HG02759 (cell line): Measurements from ENCODE around the gene RPN1.

Experiments used
- ATAC-seq: cut with Tn5 transposase; IDR thresholded peaks from one replicate; pipeline ENCODE4 v1.9.1; 2021; ENCODE audit warnings: mild to moderate bottlenecking, moderate library complexity; ENCODE audit not compliant: unreplicated experiment

Gene RPN1

DNA sequence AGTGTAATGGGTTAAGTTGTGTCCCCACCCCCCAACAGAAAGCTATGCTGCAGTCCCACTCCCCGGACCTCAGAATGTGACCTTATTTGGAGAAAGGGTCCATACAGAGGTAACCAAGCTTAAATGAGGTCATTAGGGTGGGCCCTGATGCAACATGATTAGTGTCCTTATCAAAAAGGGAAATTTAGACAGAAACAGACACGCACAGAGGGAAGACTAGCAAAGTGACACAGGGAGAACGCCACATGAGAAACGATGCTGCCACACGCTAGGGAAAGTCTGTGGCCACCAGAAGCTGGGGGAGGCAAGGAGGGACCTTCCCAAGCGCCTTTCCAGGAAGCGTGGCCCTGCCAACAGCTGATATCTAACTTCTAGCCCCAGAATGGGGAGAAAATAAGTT lies 65.4 kb downstream of the RPN1 start:
- no peak for ATAC-seq

DNA sequence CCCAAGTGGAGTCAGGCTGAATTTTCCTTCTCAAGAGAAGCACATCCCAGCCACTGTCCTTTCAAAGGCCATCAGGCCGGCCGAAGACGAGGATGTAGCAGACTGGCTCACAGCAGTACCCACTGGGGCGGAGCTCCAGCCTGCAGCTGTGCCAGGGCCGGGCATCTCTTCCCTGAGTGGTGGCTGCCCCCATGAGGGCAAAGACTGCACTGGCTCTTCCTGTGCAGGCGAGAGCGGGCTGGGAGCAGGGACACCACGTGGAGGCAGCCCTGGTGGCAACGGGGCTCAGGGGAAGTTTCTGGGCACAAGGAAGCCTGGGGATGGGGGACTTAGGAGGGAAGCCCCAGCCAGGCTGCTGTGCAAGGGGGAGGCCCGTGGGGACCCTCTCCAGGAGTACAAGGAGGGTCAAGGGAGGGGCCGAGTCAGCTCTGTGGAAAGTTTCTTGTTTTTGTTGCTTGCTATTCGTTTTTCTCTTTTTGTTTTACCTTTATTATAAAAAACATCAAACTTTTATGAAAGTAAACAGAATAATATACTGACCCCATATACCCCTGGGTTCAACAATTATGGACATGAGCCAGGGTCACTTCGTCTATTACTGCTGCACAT lies 66.1 kb downstream of the RPN1 start:
- peak; percentile 73 for ATAC-seq

DNA sequence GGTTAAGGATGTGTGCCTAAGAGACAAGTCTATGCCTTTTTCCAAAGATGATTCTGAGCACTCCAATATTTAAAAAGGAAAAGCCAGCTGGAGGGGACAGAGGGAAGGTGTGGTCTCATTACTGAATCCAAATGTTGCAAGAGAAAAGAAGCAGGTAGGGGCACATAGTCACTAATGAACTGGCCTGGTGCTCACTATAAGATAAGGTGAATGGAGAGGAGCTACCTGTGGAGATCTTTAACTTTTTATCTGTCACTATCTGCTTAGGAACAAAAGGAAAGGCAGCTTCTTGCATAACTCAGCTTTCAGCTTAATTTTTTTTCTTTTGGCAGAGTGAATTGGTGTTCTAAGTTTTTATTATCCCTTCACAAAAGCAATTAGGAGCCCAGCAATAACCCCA lies 69.1 kb downstream of the RPN1 start:
- ATAC-seq, result no peak

DNA sequence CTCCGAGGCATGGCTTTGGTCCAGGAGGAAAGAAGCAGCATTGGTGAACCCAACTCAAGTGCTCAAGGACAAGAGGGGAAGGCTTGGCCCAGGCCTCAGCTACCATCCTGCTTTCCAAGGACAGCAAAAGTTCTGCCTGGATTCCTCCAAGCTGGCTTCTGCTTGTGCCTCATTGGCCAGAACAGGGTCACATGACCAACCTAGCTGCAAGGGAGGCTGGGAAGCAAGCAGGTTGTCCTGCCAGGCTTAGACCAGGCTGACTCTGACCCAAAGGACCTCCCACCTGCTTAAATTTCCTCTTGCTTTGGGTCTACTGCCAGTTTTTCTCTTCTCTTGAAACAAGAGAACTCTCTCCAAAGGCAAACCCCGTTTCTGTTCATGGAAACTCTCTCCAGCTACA lies 70.7 kb downstream of the RPN1 start:
- ATAC-seq, result no peak

DNA sequence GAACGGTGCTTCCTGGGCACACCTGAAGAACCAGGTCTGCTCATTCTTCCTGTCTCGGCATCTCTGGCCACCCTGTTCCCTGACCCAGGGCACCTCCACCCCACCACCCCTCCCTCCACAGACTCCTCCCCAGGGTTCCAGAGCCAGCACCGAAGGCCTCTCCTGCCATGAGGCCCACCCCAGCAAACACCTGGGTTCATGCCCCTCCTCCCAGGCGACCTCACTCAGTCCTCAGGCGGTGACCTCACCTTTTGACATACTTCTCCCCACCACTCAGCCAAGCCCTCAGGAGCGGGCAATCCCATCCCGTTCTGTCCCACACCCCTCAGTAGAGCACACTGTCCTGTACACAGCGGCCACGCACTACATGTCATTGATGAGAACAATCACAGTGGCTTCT lies 72.3 kb downstream of the RPN1 start:
- ATAC-seq, result no peak

DNA sequence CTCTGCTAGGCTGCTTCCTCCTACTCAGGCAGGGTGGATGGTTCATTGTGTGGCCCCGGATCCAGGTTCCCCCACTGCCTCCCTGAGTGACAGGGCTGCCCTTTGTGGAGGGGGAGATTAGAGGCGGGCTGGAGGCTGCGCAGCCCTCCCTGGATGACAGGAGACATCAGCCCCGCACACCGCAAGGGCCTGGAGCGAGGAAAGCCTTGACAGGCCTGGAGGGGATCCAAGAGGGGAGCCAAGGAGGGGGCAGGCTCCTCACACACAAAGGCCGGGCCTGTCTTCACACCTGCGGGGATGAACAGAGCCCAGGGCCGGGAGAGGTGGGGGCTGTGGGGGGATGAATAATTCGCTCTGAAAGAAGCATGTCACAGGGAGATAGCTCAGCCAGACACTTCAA lies 72.9 kb downstream of the RPN1 start:
- no peak for ATAC-seq

DNA sequence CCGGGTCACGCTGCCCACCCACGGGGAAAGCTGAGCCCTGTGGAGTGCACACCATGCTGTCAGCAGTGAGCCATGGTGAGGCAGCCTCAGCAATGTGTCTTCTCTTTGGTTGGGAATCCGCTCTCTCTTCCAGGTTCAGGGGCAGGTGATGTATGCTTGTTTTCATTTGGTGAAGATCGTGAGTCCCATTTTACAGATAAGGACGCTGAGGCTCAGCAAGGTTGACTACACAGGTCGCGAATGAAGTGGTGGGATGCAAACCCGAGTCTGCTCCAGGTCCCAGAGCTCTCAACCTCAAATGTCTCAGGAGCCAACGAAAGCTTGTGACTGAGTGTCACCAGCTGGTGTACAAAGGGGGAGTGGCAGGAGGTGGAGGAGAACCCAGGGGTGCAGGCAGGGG lies 74.3 kb downstream of the RPN1 start:
- ATAC-seq, result no peak

DNA sequence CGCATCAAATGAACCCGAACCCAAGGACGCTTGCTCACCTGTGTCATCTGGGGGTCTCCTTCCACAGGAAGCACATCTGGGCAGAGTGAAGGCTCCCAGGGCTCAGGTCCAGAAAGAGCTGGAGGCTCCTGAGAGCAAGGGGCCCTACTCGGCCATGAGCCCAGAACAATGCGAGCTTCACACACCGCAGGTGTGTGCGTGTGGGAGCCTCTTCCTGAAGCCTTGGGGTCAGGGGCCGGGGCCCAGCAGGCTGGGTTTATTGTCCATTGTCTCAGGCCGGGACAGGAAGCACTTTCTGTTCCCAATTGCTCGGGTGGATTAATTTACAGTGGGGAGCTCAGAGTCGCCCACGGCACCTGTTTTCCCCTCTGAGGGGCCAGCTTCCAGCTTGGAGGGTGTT lies 74.8 kb downstream of the RPN1 start:
- ATAC-seq, result no peak

DNA sequence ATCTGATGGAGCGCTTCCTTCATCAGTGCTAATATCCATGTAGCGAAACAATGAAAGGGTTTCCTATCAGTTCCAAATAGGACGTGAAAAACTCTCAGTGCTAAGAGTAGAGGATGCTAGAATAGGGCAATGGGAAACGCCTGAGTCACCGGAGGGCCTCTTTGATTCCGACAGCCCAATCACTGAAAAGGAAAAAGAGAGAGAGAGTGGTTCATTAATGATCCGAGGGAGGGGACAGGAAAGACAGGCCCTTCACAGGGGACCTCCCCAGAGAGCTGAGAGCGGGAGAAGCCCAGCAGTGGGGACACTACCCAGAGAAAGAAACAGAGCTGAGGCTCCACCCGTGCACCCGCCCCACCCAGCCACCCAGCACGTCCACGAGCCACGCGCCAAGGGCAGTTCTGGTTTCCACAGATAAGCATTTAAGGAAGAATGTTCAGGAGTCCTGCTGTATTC lies 76.9 kb downstream of the RPN1 start:
- ATAC-seq, result no peak

DNA sequence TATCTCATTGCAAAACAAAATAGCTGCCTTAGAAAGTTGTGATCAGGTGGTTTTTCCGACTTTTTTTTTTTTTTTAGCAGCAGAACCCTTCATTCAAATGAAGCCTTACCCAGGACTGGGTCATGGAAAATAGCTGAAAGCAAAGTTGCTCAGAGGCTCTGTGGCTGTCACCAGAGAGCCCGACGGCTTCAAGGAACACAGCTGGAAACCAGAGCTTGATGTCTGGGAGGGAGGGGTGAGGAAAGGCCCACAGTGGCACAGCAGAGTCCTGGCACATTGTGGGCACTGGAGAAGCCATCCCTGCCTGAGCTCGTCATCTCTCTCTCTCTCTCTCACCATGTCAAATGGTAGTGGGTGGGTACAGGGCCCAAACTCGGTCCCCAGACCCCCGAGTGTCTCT lies 77.5 kb downstream of the RPN1 start:
- no peak for ATAC-seq

DNA sequence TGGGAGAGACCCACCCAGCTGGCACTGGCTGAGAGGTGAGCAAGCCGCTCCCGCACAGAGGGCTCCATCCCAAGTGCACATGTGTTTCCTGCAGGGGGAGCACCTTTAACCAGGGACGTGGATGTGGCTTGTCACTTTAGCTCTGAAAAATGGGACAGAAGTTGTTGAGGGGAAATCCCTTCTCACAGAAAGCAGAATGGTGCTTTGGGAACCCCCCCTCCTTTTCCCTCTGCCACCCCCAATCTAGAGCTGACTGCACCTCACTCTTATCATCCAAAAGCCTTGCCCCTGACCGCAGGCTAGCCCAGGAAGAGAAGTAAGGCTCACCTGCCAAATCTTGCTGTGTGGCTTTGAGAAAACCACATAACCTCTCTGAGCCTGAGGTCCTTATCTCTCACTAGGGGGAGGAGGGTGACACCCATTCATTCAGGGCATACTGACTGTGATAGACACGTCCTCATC lies 77.9 kb downstream of the RPN1 start:
- no peak for ATAC-seq

DNA sequence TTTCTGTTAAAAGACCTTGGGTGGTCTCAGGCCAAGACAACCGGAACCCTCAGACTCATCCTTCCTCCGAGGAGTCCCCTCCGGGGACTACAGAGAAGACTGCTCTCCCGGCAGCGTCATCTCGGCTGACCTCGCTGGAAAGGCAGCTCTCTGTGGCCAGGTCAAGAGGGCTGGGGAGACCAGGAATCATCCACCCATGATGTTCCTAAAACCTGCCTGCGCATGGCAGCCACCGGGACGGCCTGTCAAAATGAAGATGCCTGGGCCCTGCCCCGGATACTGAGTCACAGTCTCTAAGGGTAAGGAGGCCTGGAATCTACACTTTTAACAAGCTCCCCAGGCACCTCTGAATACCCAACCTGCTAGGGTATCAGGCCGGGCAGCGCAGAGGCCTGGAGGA lies 78.6 kb downstream of the RPN1 start:
- ATAC-seq, result no peak
